GM12878 (cell line): ENCODE data around the gene KIF14. TPM values are rescaled to one million over a fixed set of nuclear protein-coding genes. Genes with fewer than 3 reads are reported as not detected.

ENCODE experiments used
- ATAC-seq: fragments of 200-7000 bp; cut with Tn5 transposase; 3 replicates; pipeline ENCODE4 v1.9.1; 2020; ENCODE audit warnings: mild to moderate bottlenecking, moderate library complexity
- BruUV-seq: library from RNA; stranded (reverse); fragments of 400-500 nt; replicated peaks from 2 replicates; lab custom pipeline; 2021; lab: Mats Ljungman, UMichigan
- CTCF ChIA-PET: fragments of 300-600 bp; sonication (Branson Sonifier 250); formaldehyde crosslinking; extraction: SDS; loops from one replicate; lab custom pipeline; 2021; ENCODE audit warnings: inconsistent platforms; lab: Yijun Ruan, JAX
- POLR2A ChIA-PET: fragments of 350-600 bp; formaldehyde crosslinking; extraction: SDS; loops from one replicate; lab custom pipeline; 2021; ENCODE audit warnings: inconsistent platforms; lab: Charles Lee
- RAD21 ChIA-PET: fragments of 300-600 bp; sonication (Branson Sonifier 250); formaldehyde crosslinking; loops from one replicate; lab custom pipeline; 2023; ENCODE audit warnings: antibody characterized with exemption; ENCODE audit not compliant: unreplicated experiment; lab: Charles Lee
- SMC1A ChIA-PET: fragments of 300-600 bp; sonication (Branson Sonifier 250); formaldehyde crosslinking; loops from one replicate; lab custom pipeline; 2023; ENCODE audit not compliant: unreplicated experiment, uncharacterized antibody; lab: Charles Lee
- DNase-seq: peaks from one replicate; pipeline ENCODE4 v3.0.0-alpha.2; 2011; ENCODE audit warnings: low read depth, low spot score
- FAIRE-seq: peaks from 3 replicates; lab custom pipeline; 2011; peaks lifted over from hg19 to GRCh38; lab: Jason Lieb, UNC
- H2AFZ ChIP-seq: 2 replicates; pipeline ENCODE4 v1.6.0; 2011; ENCODE audit warnings: low read depth, low read length, control low read depth; ENCODE audit not compliant: control insufficient read depth
- H3K27ac ChIP-seq: 2 replicates; pipeline ENCODE4 v1.5.1; 2011; ENCODE audit warnings: control low read depth; ENCODE audit not compliant: control insufficient read depth, insufficient read depth
- H3K27me3 ChIP-seq, 2 experiments: replicated peaks in 1 of 2; 2 replicates each; pipeline versions ENCODE4 v1.6.0 to v1.6.1; 2011; ENCODE audit warnings: low read length in 1 of 2; ENCODE audit not compliant: control insufficient read depth in 2 of 2, insufficient read depth in 2 of 2
- H3K36me3 ChIP-seq, 2 experiments: 2 replicates each; pipeline ENCODE4 v1.5.1; 2011; ENCODE audit warnings: low read length in 1 of 2; ENCODE audit not compliant: control insufficient read depth in 2 of 2, insufficient read depth in 2 of 2
- H3K4me1 ChIP-seq: 2 replicates; pipeline ENCODE4 v1.6.1; 2011; ENCODE audit warnings: mild to moderate bottlenecking, low read length, moderate library complexity, mixed read lengths; ENCODE audit not compliant: control insufficient read depth, insufficient read depth
- H3K4me2 ChIP-seq: 2 replicates; pipeline ENCODE4 v1.6.0; 2011; ENCODE audit warnings: control low read depth; ENCODE audit not compliant: control insufficient read depth, insufficient read depth
- H3K4me3 ChIP-seq: fragments of 200-600 bp; sonication (generic); 2 replicates; pipeline ENCODE4 v1.5.1; 2016
- H3K79me2 ChIP-seq: 2 replicates; pipeline ENCODE4 v1.6.0; 2011; ENCODE audit warnings: low read length; ENCODE audit not compliant: control insufficient read depth, insufficient read depth
- H3K9ac ChIP-seq: 2 replicates; pipeline ENCODE4 v1.8.0; 2011; ENCODE audit warnings: low read length, control low read depth, mixed read lengths; ENCODE audit not compliant: control insufficient read depth, insufficient read depth
- H3K9me3 ChIP-seq: replicated peaks from 3 replicates; pipeline ENCODE4 v1.5.1; 2011; ENCODE audit warnings: mild to moderate bottlenecking, low read length; ENCODE audit not compliant: control insufficient read depth, insufficient read depth
- H4K20me1 ChIP-seq: 2 replicates; pipeline ENCODE4 v1.6.0; 2011; ENCODE audit not compliant: control insufficient read depth, insufficient read depth
- ETV6 ChIP-seq, 2 experiments: fragments of 450-650 bp in 1 of 2; IDR thresholded peaks in 1 of 2; conservative IDR thresholded peaks in 1 of 2; 2 replicates each; pipeline ENCODE4 v1.6.1; 2014; ENCODE audit warnings: antibody characterized with exemption in 1 of 2, borderline replicate concordance in 1 of 2, low read depth in 1 of 2, mild to moderate bottlenecking in 1 of 2, moderate library complexity in 1 of 2
- JUND ChIP-seq: IDR thresholded peaks from 2 replicates; pipeline ENCODE4 v1.6.1; 2012; ENCODE audit warnings: low read depth, mild to moderate bottlenecking, low read length, improper control_type of control experiment, moderate library complexity
- MTA2 ChIP-seq: fragments of 450-650 bp; IDR thresholded peaks from 2 replicates; pipeline ENCODE4 v1.6.1; 2016; ENCODE audit warnings: low read depth, mild to moderate bottlenecking, moderate library complexity
- MYB ChIP-seq: fragments of 150-350 bp; IDR thresholded peaks from 2 replicates; pipeline ENCODE4 v1.6.1; 2014; ENCODE audit warnings: mild to moderate bottlenecking, low read depth, low read length, borderline replicate concordance
- NRF1 ChIP-seq: conservative IDR thresholded peaks from 2 replicates; pipeline ENCODE4 v1.6.1; 2011; ENCODE audit warnings: mild to moderate bottlenecking, low read depth, low read length, improper control_type of control experiment
- PML ChIP-seq: IDR thresholded peaks from 2 replicates; pipeline ENCODE4 v1.6.1; 2012; ENCODE audit warnings: low read length, inconsistent platforms
- SMAD1 ChIP-seq: fragments of 450-650 bp; IDR thresholded peaks from 2 replicates; pipeline ENCODE4 v1.6.1; 2018; ENCODE audit warnings: mild to moderate bottlenecking, low read depth; ENCODE audit not compliant: partially characterized antibody
- TAF1 ChIP-seq: IDR thresholded peaks from 2 replicates; pipeline ENCODE4 v1.6.1; 2011; ENCODE audit warnings: mild to moderate bottlenecking, low read depth, low read length, borderline replicate concordance
- ZNF24 ChIP-seq: fragments of 450-650 bp; IDR thresholded peaks from 2 replicates; pipeline ENCODE4 v1.6.1; 2017; ENCODE audit warnings: antibody characterized with exemption, mild to moderate bottlenecking
- WGBS: methylation state at CpG from one replicate; pipeline ENCODE4 v1.1.6; 2016; ENCODE audit warnings: low lambda C conversion rate; ENCODE audit not compliant: insufficient replicate concordance, insufficient coverage; ENCODE audit errors: missing lambda C conversion rate; 5-methylcytosine and 5-hydroxymethylcytosine counted together
- in situ Hi-C: fragments of 300-500 bp; cut with MboI; formaldehyde crosslinking; loops from 9 replicates; pipeline ENCODE4 v1.14.3; 2018; ENCODE audit warnings: mixed read lengths
- intact Hi-C: fragments of 100-400 bp; cut with micrococcal nuclease; formaldehyde crosslinking; loops from one replicate; pipeline ENCODE4 v1.14.2; 2022; ENCODE audit not compliant: unreplicated experiment
- polyA plus RNA-seq, 11 experiments: library from polyadenylated mRNA; depleted of rRNA in 4 of 11; unstranded in 6 of 11; stranded (reverse) in 5 of 11; fragments of >200 nt; fragmentation: Nextera tagmentation in 4 of 11; fragmentation: Illumina TruSeq in 1 of 11; extraction: Ambion mirVana in 4 of 11; extraction: Trizol in 1 of 11; gene quantifications; 1 replicate in 1 of 11; 2 replicates in 10 of 11; pipeline versions ENCODE4 v1.2.1 to v1.2.3, GENCODE V29; 2011 to 2016; ENCODE audit warnings: inconsistent platforms in 2 of 11, missing spikeins in 2 of 11, low read depth in 1 of 11
- total RNA-seq, 4 experiments: library from RNA; depleted of rRNA in 3 of 4; stranded (reverse); fragments of >200 nt in 3 of 4; fragmentation: Illumina TruSeq in 1 of 4; extraction: Trizol in 1 of 4; gene quantifications; 2 replicates each; pipeline versions ENCODE4 v1.2.1 to v1.2.3, GENCODE V29; 2013 to 2021
- TF ChIP-seq, protein P1 (sequence below), 3 experiments: IDR thresholded peaks in 2 of 3; conservative IDR thresholded peaks in 1 of 3; 2 replicates each; pipeline ENCODE4 v1.5.1; 2011; ENCODE audit warnings: low read depth in 3 of 3, low read length in 3 of 3, mild to moderate bottlenecking in 3 of 3, control low read depth in 2 of 3, moderate library complexity in 2 of 3, inconsistent platforms in 1 of 3, mixed read lengths in 1 of 3; ENCODE audit not compliant: control insufficient read depth in 2 of 3, insufficient read depth in 1 of 3; ENCODE audit errors: extremely low read depth in 1 of 3
- TF ChIP-seq, protein P2 (sequence below): fragments of 450-650 bp; IDR thresholded peaks from 2 replicates; pipeline ENCODE4 v1.6.1; 2017; ENCODE audit warnings: low read depth, mild to moderate bottlenecking, moderate library complexity
- TF ChIP-seq, protein P3 (sequence below): fragments of 450-650 bp; conservative IDR thresholded peaks from 2 replicates; pipeline ENCODE4 v1.6.1; 2017; ENCODE audit warnings: mild to moderate bottlenecking, moderate library complexity
- TF ChIP-seq, protein P4 (sequence below): fragments of 450-650 bp; IDR thresholded peaks from 2 replicates; pipeline ENCODE4 v1.6.1; 2014; ENCODE audit warnings: mild to moderate bottlenecking

The KIF14 gene
- total and polyA plus RNA-seq, 10 of the 15 experiments (the other 5 are each of a cell fraction or from before 2014, with no cell fraction given), result 6.8 to 25.5 (median 14.4) TPM

DNA sequence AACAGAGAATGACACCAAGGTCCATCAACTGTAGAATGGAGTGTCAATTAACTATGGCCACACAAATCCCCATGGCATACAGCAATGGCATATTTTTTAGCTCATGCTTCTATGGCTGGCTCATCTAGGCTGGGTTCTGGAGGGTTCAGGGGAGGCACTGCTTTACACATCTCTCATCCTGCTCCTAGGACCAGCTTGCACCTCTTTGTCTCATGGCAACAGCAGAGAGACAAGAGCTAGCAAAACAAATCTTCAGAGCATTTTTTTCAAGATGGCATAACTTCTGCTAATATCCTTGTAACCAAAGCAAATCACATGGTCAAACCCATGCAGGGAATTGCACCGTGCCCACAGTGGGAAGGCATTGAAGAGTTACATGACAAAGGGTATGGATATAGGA, 82.4 kb downstream of the KIF14 start:
- intact Hi-C loops, result no loop called here
- H3K4me2 ChIP-seq, result no peak overlapping the region
- ChIA-PET POLR2A (no interaction called here), CTCF (interaction anchor here (1.0 to 5.7 kb wide), 3 partner anchors 13 to 28 kb away, joined by 5 to 46 read pairs (median 9); no protein-coding TSS in a partner anchor), SMC1A (interaction anchor here (0.6 to 1.2 kb wide), 3 partner anchors 9 to 312 kb away, joined by 3 to 4 read pairs (median 3); no protein-coding TSS in a partner anchor), RAD21 (no interaction called here)
- TF ChIP-seq, protein P1, sequence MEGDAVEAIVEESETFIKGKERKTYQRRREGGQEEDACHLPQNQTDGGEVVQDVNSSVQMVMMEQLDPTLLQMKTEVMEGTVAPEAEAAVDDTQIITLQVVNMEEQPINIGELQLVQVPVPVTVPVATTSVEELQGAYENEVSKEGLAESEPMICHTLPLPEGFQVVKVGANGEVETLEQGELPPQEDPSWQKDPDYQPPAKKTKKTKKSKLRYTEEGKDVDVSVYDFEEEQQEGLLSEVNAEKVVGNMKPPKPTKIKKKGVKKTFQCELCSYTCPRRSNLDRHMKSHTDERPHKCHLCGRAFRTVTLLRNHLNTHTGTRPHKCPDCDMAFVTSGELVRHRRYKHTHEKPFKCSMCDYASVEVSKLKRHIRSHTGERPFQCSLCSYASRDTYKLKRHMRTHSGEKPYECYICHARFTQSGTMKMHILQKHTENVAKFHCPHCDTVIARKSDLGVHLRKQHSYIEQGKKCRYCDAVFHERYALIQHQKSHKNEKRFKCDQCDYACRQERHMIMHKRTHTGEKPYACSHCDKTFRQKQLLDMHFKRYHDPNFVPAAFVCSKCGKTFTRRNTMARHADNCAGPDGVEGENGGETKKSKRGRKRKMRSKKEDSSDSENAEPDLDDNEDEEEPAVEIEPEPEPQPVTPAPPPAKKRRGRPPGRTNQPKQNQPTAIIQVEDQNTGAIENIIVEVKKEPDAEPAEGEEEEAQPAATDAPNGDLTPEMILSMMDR (IDR thresholded peaks at IDR 0.05 in 2 of 3, conservative IDR thresholded peaks at IDR 0.05 in 1 of 3; ENCODE audit: control insufficient read depth in 2 of 3, extremely low read depth in 1 of 3, insufficient read depth in 1 of 3, low read depth in 3 of 3, low read length in 3 of 3), result no peak
- TF ChIP-seq NRF1 (no peak), TAF1 (no peak), PML (no peak), ETV6 (conservative IDR thresholded peaks at IDR 0.05 in 1 of 2, IDR thresholded peaks at IDR 0.05 in 1 of 2; ENCODE audit: borderline replicate concordance in 1 of 2, low read depth in 1 of 2) (no peak), MTA2 (no peak), ZNF24 (no peak), JUND (no peak), MYB (no peak), SMAD1 (no peak)
- TF ChIP-seq, protein P2, sequence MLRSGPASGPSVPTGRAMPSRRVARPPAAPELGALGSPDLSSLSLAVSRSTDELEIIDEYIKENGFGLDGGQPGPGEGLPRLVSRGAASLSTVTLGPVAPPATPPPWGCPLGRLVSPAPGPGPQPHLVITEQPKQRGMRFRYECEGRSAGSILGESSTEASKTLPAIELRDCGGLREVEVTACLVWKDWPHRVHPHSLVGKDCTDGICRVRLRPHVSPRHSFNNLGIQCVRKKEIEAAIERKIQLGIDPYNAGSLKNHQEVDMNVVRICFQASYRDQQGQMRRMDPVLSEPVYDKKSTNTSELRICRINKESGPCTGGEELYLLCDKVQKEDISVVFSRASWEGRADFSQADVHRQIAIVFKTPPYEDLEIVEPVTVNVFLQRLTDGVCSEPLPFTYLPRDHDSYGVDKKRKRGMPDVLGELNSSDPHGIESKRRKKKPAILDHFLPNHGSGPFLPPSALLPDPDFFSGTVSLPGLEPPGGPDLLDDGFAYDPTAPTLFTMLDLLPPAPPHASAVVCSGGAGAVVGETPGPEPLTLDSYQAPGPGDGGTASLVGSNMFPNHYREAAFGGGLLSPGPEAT, result no peak
- TF ChIP-seq, protein P3, sequence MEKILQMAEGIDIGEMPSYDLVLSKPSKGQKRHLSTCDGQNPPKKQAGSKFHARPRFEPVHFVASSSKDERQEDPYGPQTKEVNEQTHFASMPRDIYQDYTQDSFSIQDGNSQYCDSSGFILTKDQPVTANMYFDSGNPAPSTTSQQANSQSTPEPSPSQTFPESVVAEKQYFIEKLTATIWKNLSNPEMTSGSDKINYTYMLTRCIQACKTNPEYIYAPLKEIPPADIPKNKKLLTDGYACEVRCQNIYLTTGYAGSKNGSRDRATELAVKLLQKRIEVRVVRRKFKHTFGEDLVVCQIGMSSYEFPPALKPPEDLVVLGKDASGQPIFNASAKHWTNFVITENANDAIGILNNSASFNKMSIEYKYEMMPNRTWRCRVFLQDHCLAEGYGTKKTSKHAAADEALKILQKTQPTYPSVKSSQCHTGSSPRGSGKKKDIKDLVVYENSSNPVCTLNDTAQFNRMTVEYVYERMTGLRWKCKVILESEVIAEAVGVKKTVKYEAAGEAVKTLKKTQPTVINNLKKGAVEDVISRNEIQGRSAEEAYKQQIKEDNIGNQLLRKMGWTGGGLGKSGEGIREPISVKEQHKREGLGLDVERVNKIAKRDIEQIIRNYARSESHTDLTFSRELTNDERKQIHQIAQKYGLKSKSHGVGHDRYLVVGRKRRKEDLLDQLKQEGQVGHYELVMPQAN, result no peak
- TF ChIP-seq, protein P4, sequence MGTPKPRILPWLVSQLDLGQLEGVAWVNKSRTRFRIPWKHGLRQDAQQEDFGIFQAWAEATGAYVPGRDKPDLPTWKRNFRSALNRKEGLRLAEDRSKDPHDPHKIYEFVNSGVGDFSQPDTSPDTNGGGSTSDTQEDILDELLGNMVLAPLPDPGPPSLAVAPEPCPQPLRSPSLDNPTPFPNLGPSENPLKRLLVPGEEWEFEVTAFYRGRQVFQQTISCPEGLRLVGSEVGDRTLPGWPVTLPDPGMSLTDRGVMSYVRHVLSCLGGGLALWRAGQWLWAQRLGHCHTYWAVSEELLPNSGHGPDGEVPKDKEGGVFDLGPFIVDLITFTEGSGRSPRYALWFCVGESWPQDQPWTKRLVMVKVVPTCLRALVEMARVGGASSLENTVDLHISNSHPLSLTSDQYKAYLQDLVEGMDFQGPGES, result no peak
- no peaks in the 10 kb centered on the region for H3K79me2 ChIP-seq
- no peak overlapping the region for H2AFZ ChIP-seq
- no peak overlapping the region for H3K27ac ChIP-seq
- in situ Hi-C loops, result no loop called here
- 43% methylated on average over 1 of the region's 1 CpG for WGBS
- no TSS peak for BruUV-seq
- FAIRE-seq, result no peak
- no peaks in the 10 kb centered on the region for H3K9me3 ChIP-seq
- H3K36me3 ChIP-seq, result no peaks in the 10 kb centered on the region
- H3K4me1 ChIP-seq, result no peaks in the 10 kb centered on the region; the same call in 1 of the 2 replicates
- ATAC-seq, result no peak
- H3K27me3 ChIP-seq, result no peaks in the 10 kb centered on the region
- H3K4me3 ChIP-seq, result no peak overlapping the region
- no peak overlapping the region for H3K9ac ChIP-seq
- no peak for DNase-seq
- no peaks in the 10 kb centered on the region for H4K20me1 ChIP-seq
